A673 (cell line): ENCODE results near the gene ZNF708.

Source experiments
- EZH2 ChIP-seq: fragments of 200-600 bp; sonication (generic); IDR thresholded peaks from 2 replicates; pipeline ENCODE4 v1.6.1; 2017; ENCODE audit warnings: borderline replicate concordance, low read depth, mild to moderate bottlenecking, mixed read lengths, antibody characterized with exemption, low read length; ENCODE audit not compliant: poor library complexity, severe bottlenecking
- TF ChIP-seq, protein P1 (sequence below): fragments of 300-800, 200-600 bp; sonication (generic); conservative IDR thresholded peaks from 2 replicates; pipeline ENCODE4 v1.5.1; 2017; ENCODE audit warnings: low read depth, mild to moderate bottlenecking, antibody characterized with exemption, low read length, moderate library complexity, mixed read lengths

DNA sequence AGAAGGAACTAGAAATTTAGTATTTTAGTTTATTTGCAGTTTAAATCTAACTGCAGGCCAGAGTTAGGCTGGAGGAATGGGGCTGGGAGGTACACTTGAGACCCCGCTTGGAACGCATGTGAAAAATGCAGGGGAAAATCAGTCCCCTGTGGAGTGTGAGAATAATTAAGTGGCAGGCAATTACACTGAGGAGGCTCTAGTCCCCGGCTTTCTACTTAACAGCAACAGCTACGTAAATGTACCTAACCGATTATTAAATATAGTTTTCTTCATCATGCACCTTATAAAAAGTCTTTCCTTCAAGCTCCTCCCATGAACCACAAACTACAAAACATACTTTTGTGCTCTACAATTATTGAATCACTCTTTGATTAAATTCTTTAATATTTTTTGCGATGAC lies 804 bp downstream of the ZNF708 start:
- TF ChIP-seq, protein P1, sequence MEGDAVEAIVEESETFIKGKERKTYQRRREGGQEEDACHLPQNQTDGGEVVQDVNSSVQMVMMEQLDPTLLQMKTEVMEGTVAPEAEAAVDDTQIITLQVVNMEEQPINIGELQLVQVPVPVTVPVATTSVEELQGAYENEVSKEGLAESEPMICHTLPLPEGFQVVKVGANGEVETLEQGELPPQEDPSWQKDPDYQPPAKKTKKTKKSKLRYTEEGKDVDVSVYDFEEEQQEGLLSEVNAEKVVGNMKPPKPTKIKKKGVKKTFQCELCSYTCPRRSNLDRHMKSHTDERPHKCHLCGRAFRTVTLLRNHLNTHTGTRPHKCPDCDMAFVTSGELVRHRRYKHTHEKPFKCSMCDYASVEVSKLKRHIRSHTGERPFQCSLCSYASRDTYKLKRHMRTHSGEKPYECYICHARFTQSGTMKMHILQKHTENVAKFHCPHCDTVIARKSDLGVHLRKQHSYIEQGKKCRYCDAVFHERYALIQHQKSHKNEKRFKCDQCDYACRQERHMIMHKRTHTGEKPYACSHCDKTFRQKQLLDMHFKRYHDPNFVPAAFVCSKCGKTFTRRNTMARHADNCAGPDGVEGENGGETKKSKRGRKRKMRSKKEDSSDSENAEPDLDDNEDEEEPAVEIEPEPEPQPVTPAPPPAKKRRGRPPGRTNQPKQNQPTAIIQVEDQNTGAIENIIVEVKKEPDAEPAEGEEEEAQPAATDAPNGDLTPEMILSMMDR: no peak
- no peak for TF ChIP-seq EZH2
